ENCODE measurements around the gene PTEN.

The PTEN gene

GRCh38 chr10:87864496-87865059 lies 1.2 kb downstream of the PTEN start:
- Histone ChIP-seq H3K27me3 (ENCODE audit: low read depth, low read length) (no peaks in the 10 kb centered on the region), H2AFZ (ENCODE audit: low read depth, low read length) (no peak overlapping the region), H4K20me1 (ENCODE audit: insufficient read depth, low read length) (peaks cover 44% of the 10 kb centered on the region), H3K4me3 (ENCODE audit: low read length) (peak overlapping the region; percentile 96), H3K4me2 (ENCODE audit: low read length) (peak overlapping the region; percentile 85), H3K79me2 (ENCODE audit: low read length) (peaks cover 67% of the 10 kb centered on the region), H3K27ac (ENCODE audit: low read length) (peak overlapping the region; percentile 86), H3K9ac (ENCODE audit: low read length) (peak overlapping the region; percentile 91), H3K4me1 (ENCODE audit: low read length) (peaks cover 34% of the 10 kb centered on the region), H3K9me3 (ENCODE audit: insufficient read depth, low read length) (no peaks in the 10 kb centered on the region), H3K36me3 (replicated peaks; ENCODE audit: low read depth, low read length) (peaks cover 14% of the 10 kb centered on the region)
- TF ChIP-seq EZH2phosphoT487 (IDR thresholded peaks at IDR 0.05; ENCODE audit: low read depth) = no peak

GRCh38 chr10:87865241-87865881 lies 1.9 kb downstream of the PTEN start:
- Histone ChIP-seq H3K4me1 (ENCODE audit: low read length) (peaks cover 32% of the 10 kb centered on the region), H2AFZ (ENCODE audit: low read depth, low read length) (no peak overlapping the region), H3K79me2 (ENCODE audit: low read length) (peaks cover 75% of the 10 kb centered on the region), H3K36me3 (replicated peaks; ENCODE audit: low read depth, low read length) (peaks cover 14% of the 10 kb centered on the region), H3K27ac (ENCODE audit: low read length) (peak overlapping the region; percentile 86), H4K20me1 (ENCODE audit: insufficient read depth, low read length) (peaks cover 51% of the 10 kb centered on the region), H3K9me3 (ENCODE audit: insufficient read depth, low read length) (no peaks in the 10 kb centered on the region), H3K9ac (ENCODE audit: low read length) (peak overlapping the region; percentile 91), H3K27me3 (ENCODE audit: low read depth, low read length) (no peaks in the 10 kb centered on the region), H3K4me2 (ENCODE audit: low read length) (peak overlapping the region; percentile 85), H3K4me3 (ENCODE audit: low read length) (peak overlapping the region; percentile 96)
- no peak for TF ChIP-seq CTCF (IDR thresholded peaks at IDR 0.05; ENCODE audit: low read depth, low read length)
- TF ChIP-seq EZH2phosphoT487 (IDR thresholded peaks at IDR 0.05; ENCODE audit: low read depth) = no peak

GRCh38 chr10:87866412-87866974 lies 3.1 kb downstream of the PTEN start:
- Histone ChIP-seq H3K4me3 (ENCODE audit: low read length) (peak overlapping the region; percentile 96), H3K9me3 (ENCODE audit: insufficient read depth, low read length) (no peaks in the 10 kb centered on the region), H3K4me2 (ENCODE audit: low read length) (peak overlapping the region; percentile 85), H3K27me3 (ENCODE audit: low read depth, low read length) (no peaks in the 10 kb centered on the region), H3K4me1 (ENCODE audit: low read length) (peaks cover 21% of the 10 kb centered on the region), H3K9ac (ENCODE audit: low read length) (peak overlapping the region; percentile 91), H2AFZ (ENCODE audit: low read depth, low read length) (no peak overlapping the region), H4K20me1 (ENCODE audit: insufficient read depth, low read length) (peaks cover 62% of the 10 kb centered on the region), H3K36me3 (replicated peaks; ENCODE audit: low read depth, low read length) (peaks cover 16% of the 10 kb centered on the region), H3K27ac (ENCODE audit: low read length) (no peak overlapping the region), H3K79me2 (ENCODE audit: low read length) (peaks cover 86% of the 10 kb centered on the region)
- TF ChIP-seq CTCF (IDR thresholded peaks at IDR 0.05; ENCODE audit: low read depth, low read length) (no peak), EZH2phosphoT487 (IDR thresholded peaks at IDR 0.05; ENCODE audit: low read depth) (no peak)

- Histone ChIP-seq H3K27me3 (ENCODE audit: low read depth, low read length) (no peaks in the 10 kb centered on the region), H3K27ac (ENCODE audit: low read length) (no peak overlapping the region), H2AFZ (ENCODE audit: low read depth, low read length) (no peak overlapping the region), H3K9ac (ENCODE audit: low read length) (peak overlapping the region; percentile 91; the same call in 1 of the 2 replicates), H4K20me1 (ENCODE audit: insufficient read depth, low read length) (peaks cover 67% of the 10 kb centered on the region), H3K4me3 (ENCODE audit: low read length) (peak overlapping the region; percentile 96), H3K4me1 (ENCODE audit: low read length) (peaks cover 21% of the 10 kb centered on the region), H3K36me3 (replicated peaks; ENCODE audit: low read depth, low read length) (peaks cover 16% of the 10 kb centered on the region), H3K79me2 (ENCODE audit: low read length) (peaks cover 96% of the 10 kb centered on the region), H3K4me2 (ENCODE audit: low read length) (peak overlapping the region; percentile 85), H3K9me3 (ENCODE audit: insufficient read depth, low read length) (no peaks in the 10 kb centered on the region)
- TF ChIP-seq CTCF (IDR thresholded peaks at IDR 0.05; ENCODE audit: low read depth, low read length) (no peak), EZH2phosphoT487 (IDR thresholded peaks at IDR 0.05; ENCODE audit: low read depth) (no peak)
Observed at GRCh38 chr10:87867453-87867852, 4.0 kb downstream of the PTEN start.
